ENCODE results near the gene CLIP2. TPM values are rescaled to one million over a fixed set of nuclear protein-coding genes. Genes with fewer than 3 reads are reported as not detected.

Gene CLIP2
- total RNA-seq, 1 donor, result 55.7 TPM

- no peak for TF ChIP-seq CTCF (IDR thresholded peaks at IDR 0.05; ENCODE audit: insufficient read depth, low read depth, low read length)
- H3K4me3 ChIP-seq (ENCODE audit: low read depth, low read length), result no peak overlapping the region
- no peak for DNase-seq (ENCODE audit: low read depth)
Observed at GRCh38 chr7:74284781-74285259, 4.4 kb upstream of the CLIP2 start.

- TF ChIP-seq CTCF (IDR thresholded peaks at IDR 0.05; ENCODE audit: insufficient read depth, low read depth, low read length), result no peak
- no peak for DNase-seq (ENCODE audit: low read depth)
Observed at GRCh38 chr7:74286131-74286530, 3.1 kb upstream of the CLIP2 start.

GRCh38 chr7:74287303-74288033, 1.7 kb upstream of the CLIP2 start:
- no peak for TF ChIP-seq CTCF (IDR thresholded peaks at IDR 0.05; ENCODE audit: insufficient read depth, low read depth, low read length)
- no peak for DNase-seq (ENCODE audit: low read depth)

More at GRCh38 chr7:74286131-74286530, 3.1 kb upstream of the CLIP2 start:
- H3K4me3 ChIP-seq (ENCODE audit: low read depth, low read length), result no peak overlapping the region

GRCh38 chr7:74288034-74288881, 949 bp upstream of the CLIP2 start:
- DNase-seq (ENCODE audit: low read depth), result no peak
- no peak for TF ChIP-seq CTCF (IDR thresholded peaks at IDR 0.05; ENCODE audit: insufficient read depth, low read depth, low read length)
- peak overlapping the region; percentile 57 for H3K4me3 ChIP-seq (ENCODE audit: low read depth, low read length)

More at GRCh38 chr7:74287303-74288033, 1.7 kb upstream of the CLIP2 start:
- H3K4me3 ChIP-seq (ENCODE audit: low read depth, low read length), result no peak overlapping the region

- no peak for DNase-seq (ENCODE audit: low read depth)
- H3K4me3 ChIP-seq (ENCODE audit: low read depth, low read length), result peak overlapping the region; percentile 82
- TF ChIP-seq CTCF (IDR thresholded peaks at IDR 0.05; ENCODE audit: insufficient read depth, low read depth, low read length), result no peak
Observed at GRCh38 chr7:74289659-74290552, 699 bp downstream of the CLIP2 start.

GRCh38 chr7:74290553-74290950, 1.3 kb downstream of the CLIP2 start:
- no peak for TF ChIP-seq CTCF (IDR thresholded peaks at IDR 0.05; ENCODE audit: insufficient read depth, low read depth, low read length)
- peak overlapping the region; percentile 82 for H3K4me3 ChIP-seq (ENCODE audit: low read depth, low read length)
- DNase-seq (ENCODE audit: low read depth), result no peak
